H1 (cell line): ENCODE results near the gene MSI2. TPM values are rescaled to one million over a fixed set of nuclear protein-coding genes. Genes with fewer than 3 reads are reported as not detected.

Source experiments
- HDAC2 ChIP-seq, 2 experiments: fragments of 300-600 bp in 1 of 2; sonication (generic) in 1 of 2; IDR thresholded peaks; 2 replicates each; pipeline ENCODE4 v1.6.1; 2011 to 2012; ENCODE audit warnings: low read depth in 2 of 2, low read length in 2 of 2, mild to moderate bottlenecking in 2 of 2, moderate library complexity in 2 of 2, borderline replicate concordance in 1 of 2, inconsistent platforms in 1 of 2
- KDM1A ChIP-seq: fragments of 200-600, 300-600 bp; sonication (generic); IDR thresholded peaks from 2 replicates; pipeline ENCODE4 v1.7.1; 2016; ENCODE audit warnings: mild to moderate bottlenecking, low read length, borderline replicate concordance
- NANOG ChIP-seq: IDR thresholded peaks from 2 replicates; pipeline ENCODE4 v1.6.1; 2011; ENCODE audit warnings: low read length, low read depth, mild to moderate bottlenecking, inconsistent platforms; ENCODE audit not compliant: insufficient read depth, poor library complexity, severe bottlenecking
- NRF1 ChIP-seq: IDR thresholded peaks from 2 replicates; pipeline ENCODE4 v1.6.1; 2011; ENCODE audit warnings: mild to moderate bottlenecking, low read depth, low read length, improper control_type of control experiment
- SRF ChIP-seq: IDR thresholded peaks from 2 replicates; pipeline ENCODE4 v1.6.1; 2011; ENCODE audit warnings: mild to moderate bottlenecking, low read depth, low read length, moderate library complexity
- polyA plus RNA-seq, 7 experiments: library from polyadenylated mRNA; depleted of rRNA in 3 of 7; stranded (reverse) in 5 of 7; unstranded in 2 of 7; fragments of >200 nt in 5 of 7; fragments of 200-250 nt in 2 of 7; gene quantifications; 1 replicate in 5 of 7; 2 replicates in 1 of 7; 4 replicates in 1 of 7; pipeline versions ENCODE4 v1.2.1 to v1.2.3, GENCODE V29; 2011 to 2013; ENCODE audit warnings: missing spikeins in 2 of 7, mixed read lengths in 2 of 7
- total RNA-seq: library from RNA; stranded (reverse); fragmentation: NEBNext Ultra II Directional; extraction: Animal tissue kit (Norgen Biotek cat#: 25700); gene quantifications from 2 replicates; pipeline ENCODE4 v1.2.1, GENCODE V29; 2021

The MSI2 gene
- total and polyA plus RNA-seq, 2 of the 8 experiments (the other 6 are each of a cell fraction or from before 2014, with no cell fraction given), result 36.7 to 80.6 TPM

DNA sequence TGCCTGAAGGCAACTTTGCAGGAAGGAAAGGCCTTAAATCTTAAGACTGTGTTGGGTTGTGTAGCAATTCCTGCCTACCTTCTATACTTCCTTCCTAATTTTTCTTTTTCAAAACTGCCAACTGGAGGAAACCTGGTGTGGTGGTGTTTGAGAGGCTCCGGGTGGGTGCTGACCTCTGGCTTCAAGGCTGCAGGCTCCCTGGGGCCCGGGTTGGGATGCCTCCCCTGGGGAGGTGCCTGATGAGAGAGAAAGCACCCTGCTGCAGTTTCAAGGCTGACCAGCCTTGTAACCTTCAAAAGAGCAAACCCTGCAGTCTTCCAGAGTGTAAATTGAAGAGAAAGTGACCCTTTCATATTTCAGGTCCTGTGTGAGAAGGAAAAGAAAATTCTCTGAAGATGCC lies 55.9 kb downstream of the MSI2 start (continued):
- no peak for TF ChIP-seq SRF
- TF ChIP-seq HDAC2 (IDR thresholded peaks at IDR 0.05; ENCODE audit: borderline replicate concordance in 1 of 2, low read depth in 2 of 2, low read length in 2 of 2), result no peak
- TF ChIP-seq NRF1, result no peak
- no peak for TF ChIP-seq NANOG
- TF ChIP-seq KDM1A, result no peak
